ENCODE results near the gene TLR2.

- TF ChIP-seq, protein P1, sequence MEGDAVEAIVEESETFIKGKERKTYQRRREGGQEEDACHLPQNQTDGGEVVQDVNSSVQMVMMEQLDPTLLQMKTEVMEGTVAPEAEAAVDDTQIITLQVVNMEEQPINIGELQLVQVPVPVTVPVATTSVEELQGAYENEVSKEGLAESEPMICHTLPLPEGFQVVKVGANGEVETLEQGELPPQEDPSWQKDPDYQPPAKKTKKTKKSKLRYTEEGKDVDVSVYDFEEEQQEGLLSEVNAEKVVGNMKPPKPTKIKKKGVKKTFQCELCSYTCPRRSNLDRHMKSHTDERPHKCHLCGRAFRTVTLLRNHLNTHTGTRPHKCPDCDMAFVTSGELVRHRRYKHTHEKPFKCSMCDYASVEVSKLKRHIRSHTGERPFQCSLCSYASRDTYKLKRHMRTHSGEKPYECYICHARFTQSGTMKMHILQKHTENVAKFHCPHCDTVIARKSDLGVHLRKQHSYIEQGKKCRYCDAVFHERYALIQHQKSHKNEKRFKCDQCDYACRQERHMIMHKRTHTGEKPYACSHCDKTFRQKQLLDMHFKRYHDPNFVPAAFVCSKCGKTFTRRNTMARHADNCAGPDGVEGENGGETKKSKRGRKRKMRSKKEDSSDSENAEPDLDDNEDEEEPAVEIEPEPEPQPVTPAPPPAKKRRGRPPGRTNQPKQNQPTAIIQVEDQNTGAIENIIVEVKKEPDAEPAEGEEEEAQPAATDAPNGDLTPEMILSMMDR (optimal IDR thresholded peaks at IDR 0.05 in 1 of 3, IDR thresholded peaks at IDR 0.05 in 1 of 3, conservative IDR thresholded peaks at IDR 0.05 in 1 of 3; ENCODE audit: extremely low read depth in 1 of 3, insufficient read depth in 2 of 3, low read length in 3 of 3): no peak
- TF ChIP-seq EZH2 (IDR thresholded peaks at IDR 0.05; ENCODE audit: low read length): no peak
Measured at GRCh38 chr4:153725831-153726154, 41.7 kb downstream of the TLR2 start.
